Measurements from ENCODE around the gene NCKAP5. TPM values are rescaled to one million over a fixed set of nuclear protein-coding genes. Genes with fewer than 3 reads are reported as not detected.

The NCKAP5 gene
- total RNA-seq, 1 experiment from 2014 or later = not detected

DNA sequence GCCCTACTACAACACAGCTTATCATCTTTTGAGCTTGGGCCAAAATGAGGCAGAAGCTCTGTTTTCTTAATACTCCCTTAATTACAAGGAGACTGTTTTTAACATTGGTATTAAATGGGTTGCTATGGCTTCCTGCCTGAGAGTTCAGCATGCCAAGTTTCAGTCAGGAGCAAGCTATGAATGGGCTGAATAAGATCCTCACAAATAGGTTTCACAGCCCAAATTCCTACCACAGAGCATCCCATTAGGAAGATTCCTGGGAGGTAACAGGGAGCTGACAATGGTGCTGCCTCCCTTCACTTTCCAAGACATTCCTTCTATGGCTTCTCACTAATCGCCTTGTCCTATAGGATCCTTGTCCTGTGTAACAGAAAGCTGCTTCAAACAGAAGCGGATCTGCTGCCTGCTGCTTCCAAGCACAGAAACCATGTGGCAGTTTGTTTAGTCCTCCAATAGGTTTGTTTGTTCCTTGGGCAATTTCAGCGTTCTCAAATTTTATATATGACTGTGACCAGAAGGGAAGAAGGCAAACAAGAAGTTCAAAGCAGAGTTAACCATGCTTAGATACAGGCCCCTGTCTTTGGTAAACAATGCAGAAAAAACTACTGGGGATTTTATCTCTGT lies 70.9 kb downstream of the NCKAP5 start:
- no peak for DNase-seq (ENCODE audit: unreplicated experiment)

DNA sequence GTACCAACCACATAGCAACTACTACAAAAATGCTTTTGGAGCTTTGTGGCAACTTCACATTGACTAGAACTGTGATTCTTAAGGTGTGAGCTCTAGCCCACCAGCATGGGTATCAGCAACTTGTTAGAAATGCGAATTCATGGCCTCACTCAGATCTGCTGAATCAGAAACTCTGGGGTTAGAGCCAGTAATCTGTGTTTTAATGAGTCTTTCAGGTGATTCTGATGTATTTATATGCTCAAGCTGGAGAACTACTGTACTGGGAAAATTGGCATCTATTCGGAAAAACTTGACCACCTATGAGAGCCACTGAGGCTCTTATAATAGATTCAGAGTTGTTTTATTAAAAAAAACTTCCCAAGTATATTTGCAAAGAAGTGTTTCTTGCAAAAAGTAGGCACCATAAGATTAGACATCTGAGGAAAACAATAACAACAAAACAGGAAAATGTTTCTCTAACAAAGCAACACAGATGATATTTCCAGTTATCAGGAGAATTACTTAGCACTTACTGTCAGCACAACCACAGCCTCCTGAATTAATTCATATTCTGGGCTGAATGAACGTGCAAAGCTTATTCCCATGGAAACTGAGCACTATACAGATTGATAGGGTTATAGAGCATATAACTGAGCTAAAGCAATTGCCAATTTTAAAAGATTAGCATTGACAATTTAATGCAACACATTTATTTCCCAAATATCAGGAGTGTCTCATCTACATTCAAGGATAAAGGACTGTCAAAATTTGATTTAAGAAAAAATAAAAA lies 71.6 kb downstream of the NCKAP5 start:
- no peaks in the 10 kb centered on the region for H3K9me3 Mint-ChIP-seq (ENCODE audit: unreplicated experiment)
- no peak overlapping the region for H3K4me3 Mint-ChIP-seq (ENCODE audit: unreplicated experiment)
- H3K4me1 Mint-ChIP-seq (ENCODE audit: insufficient read depth, unreplicated experiment) = no peaks in the 10 kb centered on the region
- POLR2A ChIA-PET = no interaction called here
- no peaks in the 10 kb centered on the region for H3K27me3 Mint-ChIP-seq (ENCODE audit: insufficient read depth, unreplicated experiment)
- TF ChIP-seq, protein P1, sequence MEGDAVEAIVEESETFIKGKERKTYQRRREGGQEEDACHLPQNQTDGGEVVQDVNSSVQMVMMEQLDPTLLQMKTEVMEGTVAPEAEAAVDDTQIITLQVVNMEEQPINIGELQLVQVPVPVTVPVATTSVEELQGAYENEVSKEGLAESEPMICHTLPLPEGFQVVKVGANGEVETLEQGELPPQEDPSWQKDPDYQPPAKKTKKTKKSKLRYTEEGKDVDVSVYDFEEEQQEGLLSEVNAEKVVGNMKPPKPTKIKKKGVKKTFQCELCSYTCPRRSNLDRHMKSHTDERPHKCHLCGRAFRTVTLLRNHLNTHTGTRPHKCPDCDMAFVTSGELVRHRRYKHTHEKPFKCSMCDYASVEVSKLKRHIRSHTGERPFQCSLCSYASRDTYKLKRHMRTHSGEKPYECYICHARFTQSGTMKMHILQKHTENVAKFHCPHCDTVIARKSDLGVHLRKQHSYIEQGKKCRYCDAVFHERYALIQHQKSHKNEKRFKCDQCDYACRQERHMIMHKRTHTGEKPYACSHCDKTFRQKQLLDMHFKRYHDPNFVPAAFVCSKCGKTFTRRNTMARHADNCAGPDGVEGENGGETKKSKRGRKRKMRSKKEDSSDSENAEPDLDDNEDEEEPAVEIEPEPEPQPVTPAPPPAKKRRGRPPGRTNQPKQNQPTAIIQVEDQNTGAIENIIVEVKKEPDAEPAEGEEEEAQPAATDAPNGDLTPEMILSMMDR (IDR thresholded peaks at IDR 0.05; ENCODE audit: unreplicated experiment) = no peak
- intact Hi-C loops (cut with micrococcal nuclease) = no loop called here
- H3K36me3 Mint-ChIP-seq (ENCODE audit: insufficient read depth, unreplicated experiment) = no peaks in the 10 kb centered on the region
- no TSS peak for BruUV-seq (replicated peaks)
- CTCF ChIA-PET = interaction anchor here (1.1 kb wide), 1 partner anchor 23 kb away, joined by 5 read pairs; no protein-coding TSS in a partner anchor
- no peak overlapping the region for H3K27ac Mint-ChIP-seq (ENCODE audit: low read depth, unreplicated experiment)
- DNase-seq (ENCODE audit: unreplicated experiment) = no peak

More for the DNA sequence above, 70.9 kb downstream of the NCKAP5 start:
- Mint-ChIP-seq H3K4me3 (ENCODE audit: unreplicated experiment) (no peak overlapping the region), H3K27me3 (ENCODE audit: insufficient read depth, unreplicated experiment) (no peaks in the 10 kb centered on the region), H3K4me1 (ENCODE audit: insufficient read depth, unreplicated experiment) (no peaks in the 10 kb centered on the region), H3K9me3 (ENCODE audit: unreplicated experiment) (no peaks in the 10 kb centered on the region), H3K36me3 (ENCODE audit: insufficient read depth, unreplicated experiment) (no peaks in the 10 kb centered on the region), H3K27ac (ENCODE audit: low read depth, unreplicated experiment) (no peak overlapping the region)
- BruUV-seq (replicated peaks) = no TSS peak
- intact Hi-C loops (cut with micrococcal nuclease) = no loop called here
- ChIA-PET CTCF (interaction anchor here (1.1 kb wide), 1 partner anchor 22 kb away, joined by 5 read pairs; no protein-coding TSS in a partner anchor), POLR2A (no interaction called here)
- TF ChIP-seq, protein P1 (IDR thresholded peaks at IDR 0.05; ENCODE audit: unreplicated experiment) = no peak

DNA sequence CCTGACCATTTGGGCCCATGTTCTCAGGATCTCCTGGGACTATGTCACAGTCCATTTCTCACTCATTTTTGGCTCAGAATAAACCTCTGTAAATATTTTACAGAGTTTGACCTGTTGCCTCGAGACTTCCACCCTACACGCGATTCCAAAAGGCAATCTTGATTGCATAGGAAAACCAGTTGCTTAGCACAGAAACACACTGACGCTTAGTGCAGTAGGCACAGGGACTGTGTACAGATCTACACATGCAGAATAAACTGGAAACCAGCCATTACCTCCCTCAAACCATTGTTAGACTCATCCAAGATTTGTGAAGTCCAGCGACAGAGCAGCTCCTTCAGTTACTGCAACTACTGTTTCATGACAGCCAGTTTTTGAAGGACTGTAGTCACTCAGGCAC lies 73.0 kb downstream of the NCKAP5 start:
- H3K9me3 Mint-ChIP-seq (ENCODE audit: unreplicated experiment) = no peaks in the 10 kb centered on the region
- intact Hi-C loops (cut with micrococcal nuclease) = no loop called here
- POLR2A ChIA-PET = no interaction called here
- BruUV-seq (replicated peaks) = no TSS peak
- CTCF ChIA-PET = interaction anchor here (0.7 kb wide), 1 partner anchor 20 kb away, joined by 5 read pairs; no protein-coding TSS in a partner anchor
- H3K27ac Mint-ChIP-seq (ENCODE audit: low read depth, unreplicated experiment) = no peak overlapping the region
- TF ChIP-seq, protein P1 (IDR thresholded peaks at IDR 0.05; ENCODE audit: unreplicated experiment) = no peak
- peaks cover 3% of the 10 kb centered on the region for H3K4me1 Mint-ChIP-seq (ENCODE audit: insufficient read depth, unreplicated experiment)
- no peak overlapping the region for H3K4me3 Mint-ChIP-seq (ENCODE audit: unreplicated experiment)
- DNase-seq (ENCODE audit: unreplicated experiment) = no peak
- no peaks in the 10 kb centered on the region for H3K27me3 Mint-ChIP-seq (ENCODE audit: insufficient read depth, unreplicated experiment)
- H3K36me3 Mint-ChIP-seq (ENCODE audit: insufficient read depth, unreplicated experiment) = no peaks in the 10 kb centered on the region

DNA sequence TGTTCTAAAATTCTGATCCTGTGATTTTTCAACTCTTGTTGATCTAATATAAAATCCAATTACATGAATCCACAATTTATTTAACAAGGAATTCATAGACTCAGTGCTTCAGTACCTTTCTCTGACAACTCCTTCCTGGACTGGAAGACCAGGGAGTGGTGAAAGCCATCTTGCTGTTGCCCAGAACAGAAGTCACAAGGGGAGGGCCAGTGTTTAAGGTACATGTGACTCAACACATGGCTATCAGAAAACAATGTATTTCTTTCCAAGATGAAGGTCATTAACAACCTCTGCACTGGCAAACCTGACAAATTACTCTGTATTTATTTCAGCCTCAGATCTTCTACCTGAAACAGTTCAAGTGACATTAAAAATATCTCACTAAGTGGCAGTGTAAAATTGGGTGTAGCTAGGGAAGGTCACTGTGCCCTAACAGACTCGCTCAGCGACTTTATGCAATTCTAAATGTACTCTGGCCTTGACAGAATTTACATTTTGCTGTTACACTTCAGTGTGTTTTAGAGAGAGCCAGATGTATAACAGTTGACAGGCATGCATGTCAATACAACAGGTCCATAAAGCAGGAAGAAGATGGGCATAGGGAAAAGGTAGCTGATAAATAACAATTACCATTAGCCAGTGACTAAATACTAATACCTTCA lies 75.4 kb downstream of the NCKAP5 start:
- CTCF ChIA-PET = no interaction called here
- intact Hi-C loops (cut with micrococcal nuclease) = no loop called here

More for the DNA sequence above, 75.4 kb downstream of the NCKAP5 start:
- Mint-ChIP-seq H3K27me3 (ENCODE audit: insufficient read depth, unreplicated experiment) (no peaks in the 10 kb centered on the region), H3K27ac (ENCODE audit: low read depth, unreplicated experiment) (no peak overlapping the region), H3K4me3 (ENCODE audit: unreplicated experiment) (no peak overlapping the region), H3K4me1 (ENCODE audit: insufficient read depth, unreplicated experiment) (peaks cover 6% of the 10 kb centered on the region), H3K9me3 (ENCODE audit: unreplicated experiment) (no peaks in the 10 kb centered on the region), H3K36me3 (ENCODE audit: insufficient read depth, unreplicated experiment) (no peaks in the 10 kb centered on the region)
- no TSS peak for BruUV-seq (replicated peaks)
- TF ChIP-seq, protein P1 (IDR thresholded peaks at IDR 0.05; ENCODE audit: unreplicated experiment) = no peak
- POLR2A ChIA-PET = no interaction called here
- DNase-seq (ENCODE audit: unreplicated experiment) = no peak

Measured in MCF 10A (cell line).